Thyroid gland (tissue), 4 donors: ENCODE measurements around the gene S100A12.

Experiments
- CTCF ChIP-seq, 6 experiments: fragments of 200-600 bp in 3 of 6; fragments of 450-650 bp in 3 of 6; sonication (generic) in 3 of 6; IDR thresholded peaks; one replicate each; pipeline ENCODE4 v1.5.1; 2016 to 2019; ENCODE audit warnings: antibody characterized with exemption in 6 of 6, mild to moderate bottlenecking in 2 of 6, inconsistent platforms in 1 of 6, moderate library complexity in 1 of 6
- POLR2A ChIP-seq, 2 donors: fragments of 450-650 bp; IDR thresholded peaks; one replicate each; pipeline ENCODE4 v1.6.1; 2017; ENCODE audit warnings: antibody characterized with exemption in 2 of 2, mild to moderate bottlenecking in 2 of 2, moderate library complexity in 1 of 2

- TF ChIP-seq CTCF (IDR thresholded peaks at IDR 0.05) (no peak), POLR2A (IDR thresholded peaks at IDR 0.05) (no peak)
Measured at GRCh38 chr1:153348511-153349362, 26.7 kb downstream of the S100A12 start, which contains the start of gene PGLYRP4.
